IMR-90 (cell line): ENCODE data around the gene VSX2. TPM values are rescaled to one million over a fixed set of nuclear protein-coding genes. Genes with fewer than 3 reads are reported as not detected.

Source experiments
- ATAC-seq: fragments of 200-7000 bp; cut with Tn5 transposase; 2 replicates; pipeline ENCODE4 v1.9.1; 2020; ENCODE audit warnings: low read depth, mild to moderate bottlenecking, moderate library complexity
- BruUV-seq: library from RNA; stranded (reverse); fragments of 400-500 nt; replicated peaks from 2 replicates; lab custom pipeline; 2021; lab: Mats Ljungman, UMichigan
- CTCF ChIA-PET: fragments of 300-600 bp; formaldehyde crosslinking; extraction: SDS; loops from one replicate; lab custom pipeline; 2021; ENCODE audit warnings: antibody characterized with exemption; lab: Yijun Ruan, JAX
- POLR2A ChIA-PET: fragments of 300-600 bp; sonication (Branson Sonifier 250); formaldehyde crosslinking; loops from one replicate; lab custom pipeline; 2022; ENCODE audit warnings: antibody characterized with exemption; ENCODE audit not compliant: unreplicated experiment; lab: Charles Lee
- DNase-seq: peaks from one replicate; pipeline ENCODE4 v3.0.0; 2013
- H2AFZ ChIP-seq: replicated peaks from 2 replicates; pipeline ENCODE3; 2013; ENCODE audit warnings: low read length, mild to moderate bottlenecking; ENCODE audit not compliant: poor library complexity
- H2AK5ac ChIP-seq: 2 replicates; pipeline ENCODE4 v1.6.1; 2013; ENCODE audit warnings: low read depth, low read length, inconsistent platforms
- H2AK9ac ChIP-seq: replicated peaks from 2 replicates; pipeline ENCODE3; 2013; ENCODE audit warnings: mild to moderate bottlenecking, low read depth, low read length, moderate library complexity; ENCODE audit not compliant: poor library complexity
- H2BK120ac ChIP-seq: 2 replicates; pipeline ENCODE4 v1.6.1; 2013; ENCODE audit warnings: low read depth, low read length, inconsistent platforms
- H2BK15ac ChIP-seq: 3 replicates; pipeline ENCODE4 v1.6.1; 2013; ENCODE audit warnings: low read depth, low read length, inconsistent platforms
- H2BK20ac ChIP-seq: 2 replicates; pipeline ENCODE4 v1.6.1; 2013; ENCODE audit warnings: low read depth, mild to moderate bottlenecking, inconsistent platforms, low read length, moderate library complexity
- H2BK5ac ChIP-seq: 2 replicates; pipeline ENCODE4 v1.6.1; 2013; ENCODE audit warnings: mild to moderate bottlenecking, low read depth, low read length, inconsistent platforms; ENCODE audit not compliant: poor library complexity, severe bottlenecking
- H3K14ac ChIP-seq: replicated peaks from 2 replicates; pipeline ENCODE4 v1.6.1; 2013; ENCODE audit warnings: low read depth, low read length, inconsistent platforms
- H3K18ac ChIP-seq: 2 replicates; pipeline ENCODE4 v1.6.1; 2013; ENCODE audit warnings: low read depth, low read length, control low read depth
- H3K23ac ChIP-seq: 2 replicates; pipeline ENCODE4 v1.6.1; 2013; ENCODE audit warnings: low read depth, low read length, inconsistent platforms
- H3K27ac ChIP-seq: 2 replicates; pipeline ENCODE4 v1.5.1; 2013; ENCODE audit warnings: mild to moderate bottlenecking, control low read depth, low read length; ENCODE audit not compliant: insufficient read depth
- H3K27me3 ChIP-seq: 2 replicates; pipeline ENCODE4 v1.6.1; 2013; ENCODE audit warnings: low read length; ENCODE audit not compliant: control insufficient read depth, insufficient read depth
- H3K36me3 ChIP-seq: 2 replicates; pipeline ENCODE4 v1.6.1; 2013; ENCODE audit warnings: low read length, mixed read lengths; ENCODE audit not compliant: control insufficient read depth, insufficient read depth
- H3K4ac ChIP-seq: 2 replicates; pipeline ENCODE4 v1.6.1; 2013; ENCODE audit warnings: low read depth, low read length, inconsistent platforms
- H3K4me1 ChIP-seq: 2 replicates; pipeline ENCODE4 v1.6.1; 2013; ENCODE audit warnings: low read length, mixed read lengths; ENCODE audit not compliant: control insufficient read depth, insufficient read depth
- H3K4me2 ChIP-seq: 2 replicates; pipeline ENCODE4 v1.6.1; 2013; ENCODE audit warnings: low read depth, mild to moderate bottlenecking, control low read depth, low read length, moderate library complexity
- H3K4me3 ChIP-seq: 2 replicates; pipeline ENCODE4 v1.5.1; 2013; ENCODE audit warnings: low read depth, mild to moderate bottlenecking, control low read depth, low read length, moderate library complexity; ENCODE audit not compliant: insufficient read depth
- H3K56ac ChIP-seq: 2 replicates; pipeline ENCODE4 v1.6.1; 2013; ENCODE audit warnings: low read length, inconsistent platforms; ENCODE audit not compliant: insufficient read depth; ENCODE audit errors: extremely low read depth
- H3K79me1 ChIP-seq, 2 experiments: 2 replicates each; pipeline ENCODE4 v1.6.1; 2013; ENCODE audit warnings: low read length in 2 of 2, inconsistent platforms in 1 of 2, low read depth in 1 of 2
- H3K9ac ChIP-seq: 2 replicates; pipeline ENCODE4 v1.6.1; 2013; ENCODE audit warnings: low read depth, low read length, control low read depth
- H3K9me1 ChIP-seq: 2 replicates; pipeline ENCODE4 v1.6.1; 2013; ENCODE audit warnings: low read length, inconsistent platforms; ENCODE audit not compliant: insufficient read depth
- H3K9me3 ChIP-seq: 2 replicates; pipeline ENCODE4 v1.6.1; 2013; ENCODE audit warnings: low read length; ENCODE audit not compliant: control insufficient read depth, insufficient read depth
- H4K20me1 ChIP-seq: 2 replicates; pipeline ENCODE4 v1.6.1; 2013; ENCODE audit warnings: low read length, inconsistent platforms; ENCODE audit not compliant: insufficient read depth
- H4K5ac ChIP-seq: 2 replicates; pipeline ENCODE4 v1.6.1; 2013; ENCODE audit warnings: mild to moderate bottlenecking, low read depth, low read length, control low read depth
- H4K8ac ChIP-seq, 2 experiments: 2 replicates each; pipeline ENCODE4 v1.6.1; 2013; ENCODE audit warnings: low read depth in 2 of 2, low read length in 2 of 2, control low read depth in 1 of 2, inconsistent platforms in 1 of 2
- H4K91ac ChIP-seq: 2 replicates; pipeline ENCODE4 v1.6.1; 2013; ENCODE audit warnings: low read depth, low read length, inconsistent platforms; ENCODE audit not compliant: insufficient read depth
- BHLHE40 ChIP-seq: fragments of 150-350 bp; IDR thresholded peaks from 2 replicates; pipeline ENCODE4 v1.6.1; 2016; ENCODE audit warnings: mild to moderate bottlenecking, low read depth, low read length
- CEBPB ChIP-seq: IDR thresholded peaks from 2 replicates; pipeline ENCODE4 v1.6.1; 2012; ENCODE audit warnings: low read depth, low read length, improper control_type of control experiment
- CHD1 ChIP-seq: IDR thresholded peaks from 2 replicates; pipeline ENCODE4 v1.6.1; 2012; ENCODE audit warnings: low read depth, low read length, improper control_type of control experiment
- CTCF ChIP-seq: conservative IDR thresholded peaks from 2 replicates; pipeline ENCODE4 v1.5.1; 2012; ENCODE audit warnings: mild to moderate bottlenecking, low read depth, low read length, improper control_type of control experiment
- FOS ChIP-seq: fragments of 150-350 bp; IDR thresholded peaks from 2 replicates; pipeline ENCODE4 v1.6.1; 2016; ENCODE audit warnings: low read depth, low read length
- MAFK ChIP-seq: IDR thresholded peaks from 2 replicates; pipeline ENCODE4 v1.6.1; 2012; ENCODE audit warnings: low read depth, low read length, improper control_type of control experiment
- MAZ ChIP-seq: IDR thresholded peaks from 2 replicates; pipeline ENCODE4 v1.6.1; 2012; ENCODE audit warnings: low read depth, mild to moderate bottlenecking, low read length, improper control_type of control experiment, moderate library complexity, borderline replicate concordance
- MXI1 ChIP-seq: IDR thresholded peaks from 2 replicates; pipeline ENCODE4 v1.6.1; 2012; ENCODE audit warnings: low read depth, mild to moderate bottlenecking, low read length, moderate library complexity, borderline replicate concordance
- NFE2L2 ChIP-seq: fragments of 150-350 bp; IDR thresholded peaks from 2 replicates; pipeline ENCODE4 v1.6.1; 2016; ENCODE audit warnings: low read depth, mild to moderate bottlenecking, low read length
- POLR2A ChIP-seq: IDR thresholded peaks from 2 replicates; pipeline ENCODE4 v1.6.1; 2012; ENCODE audit warnings: mild to moderate bottlenecking, low read depth, low read length
- RAD21 ChIP-seq: IDR thresholded peaks from 2 replicates; pipeline ENCODE4 v1.6.1; 2012; ENCODE audit warnings: low read length, improper control_type of control experiment
- RCOR1 ChIP-seq: IDR thresholded peaks from 2 replicates; pipeline ENCODE4 v1.6.1; 2012; ENCODE audit warnings: mild to moderate bottlenecking, low read length, improper control_type of control experiment; ENCODE audit not compliant: insufficient replicate concordance
- SMC3 ChIP-seq: fragments of 150-350 bp; IDR thresholded peaks from 2 replicates; pipeline ENCODE4 v1.6.1; 2016; ENCODE audit warnings: low read depth, mild to moderate bottlenecking, antibody characterized with exemption, low read length, moderate library complexity
- USF2 ChIP-seq: fragments of 150-350 bp; IDR thresholded peaks from 2 replicates; pipeline ENCODE4 v1.6.1; 2017; ENCODE audit warnings: mild to moderate bottlenecking, antibody characterized with exemption, low read length, low read depth
- WGBS, 2 experiments: methylation state at CpG; one replicate each; pipeline versions ENCODE4 v1.1.5 to v1.1.7; 2013; ENCODE audit warnings: missing lambda C conversion rate in 2 of 2; ENCODE audit not compliant: insufficient read length in 1 of 2; ENCODE audit errors: extremely low coverage in 2 of 2; 5-methylcytosine and 5-hydroxymethylcytosine counted together
- dilution Hi-C: fragments of 300-500 bp; cut with HindIII; formaldehyde crosslinking; loops from one replicate; pipeline ENCODE4 v1.14.3; 2018; ENCODE audit warnings: low sequenced_read_pairs; ENCODE audit not compliant: unreplicated experiment
- in situ Hi-C: fragments of 300-500 bp; cut with MboI; formaldehyde crosslinking; loops from 3 replicates; pipeline ENCODE4 v1.14.3; 2019; ENCODE audit warnings: low sequenced_read_pairs, inconsistent platforms, mixed read lengths
- intact Hi-C: fragments of 100-400 bp; cut with micrococcal nuclease; formaldehyde crosslinking; loops from 2 replicates; pipeline ENCODE4 v1.10.0; 2022
- polyA plus RNA-seq, 3 experiments: library from polyadenylated mRNA; depleted of rRNA; stranded (reverse); fragments of >200 nt; gene quantifications; 2 replicates each; pipeline ENCODE4 v1.2.3, GENCODE V29; 2012; ENCODE audit warnings: low replicate concordance in 1 of 3
- total RNA-seq: library from RNA; depleted of rRNA; stranded (reverse); fragments of >200 nt; gene quantifications from 2 replicates; pipeline ENCODE4 v1.2.3, GENCODE V29; 2012
- TF ChIP-seq, protein P1 (sequence below): fragments of 150-350 bp; IDR thresholded peaks from 2 replicates; pipeline ENCODE4 v1.6.1; 2016; ENCODE audit warnings: low read depth, mild to moderate bottlenecking, low read length, moderate library complexity, borderline replicate concordance

The VSX2 gene
- total and polyA plus RNA-seq, 2 of the 4 experiments (the other 2 are of a cell fraction), result not detected

GRCh38 chr14:74195623-74196022, 43.6 kb upstream of the VSX2 start:
- H2AFZ ChIP-seq, result no peak overlapping the region
- H2BK120ac ChIP-seq, result no peak overlapping the region
- CTCF ChIA-PET, result no interaction called here
- no peak overlapping the region for H3K4me2 ChIP-seq
- no TSS peak for BruUV-seq
- H4K91ac ChIP-seq, result no peak overlapping the region
- no peak overlapping the region for H3K18ac ChIP-seq
- H3K9ac ChIP-seq, result no peak overlapping the region
- no peak overlapping the region for H3K4ac ChIP-seq
- no peaks in the 10 kb centered on the region for H4K20me1 ChIP-seq
- WGBS, 2 experiments, result 80% methylated on average over 1 of the region's 7 CpGs; no CpG with 5 or more reads in 1 of the 2 experiments
- no peaks in the 10 kb centered on the region for H3K9me3 ChIP-seq
- dilution Hi-C loops, result no loop called here
- H3K27me3 ChIP-seq, result no peaks in the 10 kb centered on the region
- H3K23ac ChIP-seq, result no peak overlapping the region
- POLR2A ChIA-PET, result no interaction called here
- in situ Hi-C loops, result no loop called here
- H3K36me3 ChIP-seq, result peaks cover 10% of the 10 kb centered on the region; the same call in 1 of the 2 replicates
- no peak overlapping the region for H3K4me3 ChIP-seq
- no peak overlapping the region for H2AK5ac ChIP-seq
- H3K27ac ChIP-seq, result no peak overlapping the region
- no peak overlapping the region for H2BK5ac ChIP-seq
- H3K56ac ChIP-seq, result no peak overlapping the region
- intact Hi-C loops, result no loop called here
- ATAC-seq (no peak), DNase-seq (no peak)
- no peaks in the 10 kb centered on the region for H3K4me1 ChIP-seq
- no peak overlapping the region for H2BK20ac ChIP-seq
- H3K79me1 ChIP-seq, result no peaks in the 10 kb centered on the region
- H2BK15ac ChIP-seq, result no peak overlapping the region
- no peak overlapping the region for H3K14ac ChIP-seq
- no peak for TF ChIP-seq FOS
- no peak for TF ChIP-seq RAD21
- TF ChIP-seq, protein P1, sequence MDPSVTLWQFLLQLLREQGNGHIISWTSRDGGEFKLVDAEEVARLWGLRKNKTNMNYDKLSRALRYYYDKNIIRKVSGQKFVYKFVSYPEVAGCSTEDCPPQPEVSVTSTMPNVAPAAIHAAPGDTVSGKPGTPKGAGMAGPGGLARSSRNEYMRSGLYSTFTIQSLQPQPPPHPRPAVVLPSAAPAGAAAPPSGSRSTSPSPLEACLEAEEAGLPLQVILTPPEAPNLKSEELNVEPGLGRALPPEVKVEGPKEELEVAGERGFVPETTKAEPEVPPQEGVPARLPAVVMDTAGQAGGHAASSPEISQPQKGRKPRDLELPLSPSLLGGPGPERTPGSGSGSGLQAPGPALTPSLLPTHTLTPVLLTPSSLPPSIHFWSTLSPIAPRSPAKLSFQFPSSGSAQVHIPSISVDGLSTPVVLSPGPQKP, result no peak
- TF ChIP-seq RCOR1, result no peak
- no peak for TF ChIP-seq BHLHE40
- TF ChIP-seq SMC3, result no peak
- no peak for TF ChIP-seq CEBPB
- TF ChIP-seq CTCF, result no peak
- TF ChIP-seq MXI1, result no peak
- TF ChIP-seq USF2, result no peak
- no peak for TF ChIP-seq POLR2A
- no peak for TF ChIP-seq MAFK
- TF ChIP-seq CHD1, result no peak
- TF ChIP-seq NFE2L2, result no peak
- no peak for TF ChIP-seq MAZ
- 0 out of 2 replicates have a peak, but pooled peaks cover 3% of the 10 kb centered on the region for H3K9me1 ChIP-seq
- no peak overlapping the region for H2AK9ac ChIP-seq
- no peak overlapping the region for H4K8ac ChIP-seq
- H4K5ac ChIP-seq, result no peak overlapping the region
